ENCODE results near the gene ANK2.

GRCh38 chr4:113347245-113347644 lies 297.8 kb downstream of the ANK2 start:
- TF ChIP-seq CTCF (IDR thresholded peaks at IDR 0.05) (no peak), EP300 (IDR thresholded peaks at IDR 0.05; ENCODE audit: low read depth) (no peak), POLR2AphosphoS5 (IDR thresholded peaks at IDR 0.05) (no peak)
